H1 (cell line): ENCODE data around the gene PGA5. TPM values are rescaled to one million over a fixed set of nuclear protein-coding genes. Genes with fewer than 3 reads are reported as not detected.

Source experiments
- CTCF ChIP-seq, 3 experiments: IDR thresholded peaks; 1 replicate in 2 of 3; 2 replicates in 1 of 3; pipeline versions ENCODE4 v1.5.1 to v1.6.1; 2011; ENCODE audit warnings: low read length in 3 of 3, mild to moderate bottlenecking in 3 of 3, inconsistent platforms in 2 of 3, low read depth in 1 of 3, moderate library complexity in 1 of 3; ENCODE audit not compliant: insufficient read depth in 1 of 3; ENCODE audit errors: control extremely low read depth in 1 of 3
- E2F6 ChIP-seq: IDR thresholded peaks from 2 replicates; pipeline ENCODE4 v1.6.1; 2012; ENCODE audit warnings: inconsistent platforms
- RXRA ChIP-seq: IDR thresholded peaks from 2 replicates; pipeline ENCODE4 v1.6.1; 2011; ENCODE audit warnings: low read depth, mild to moderate bottlenecking, low read length, moderate library complexity; ENCODE audit not compliant: insufficient read depth
- polyA plus RNA-seq, 7 experiments: library from polyadenylated mRNA; depleted of rRNA in 3 of 7; stranded (reverse) in 5 of 7; unstranded in 2 of 7; fragments of >200 nt in 5 of 7; fragments of 200-250 nt in 2 of 7; gene quantifications; 1 replicate in 5 of 7; 2 replicates in 1 of 7; 4 replicates in 1 of 7; pipeline versions ENCODE4 v1.2.1 to v1.2.3, GENCODE V29; 2011 to 2013; ENCODE audit warnings: missing spikeins in 2 of 7, mixed read lengths in 2 of 7
- total RNA-seq: library from RNA; stranded (reverse); fragmentation: NEBNext Ultra II Directional; extraction: Animal tissue kit (Norgen Biotek cat#: 25700); gene quantifications from 2 replicates; pipeline ENCODE4 v1.2.1, GENCODE V29; 2021

The PGA5 gene
- total and polyA plus RNA-seq, 2 of the 8 experiments (the other 6 are each of a cell fraction or from before 2014, with no cell fraction given), result 0.67 to 2.0 TPM

GRCh38 chr11:61274084-61274483, 33.1 kb downstream of the PGA5 start (continued):
- TF ChIP-seq RXRA (no peak), CTCF (IDR thresholded peaks at IDR 0.05; ENCODE audit: control extremely low read depth in 1 of 3, insufficient read depth in 1 of 3, low read depth in 1 of 3, low read length in 3 of 3) (no peak), E2F6 (no peak)
- TF ChIP-seq, all 59 proteins: peak for 0
